ENCODE results near the gene DNMT3A. TPM values are rescaled to one million over a fixed set of nuclear protein-coding genes. Genes with fewer than 3 reads are reported as not detected.

Gene DNMT3A
- total and polyA plus RNA-seq, 2 of the 8 experiments (the other 6 are each of a cell fraction or from before 2014, with no cell fraction given), result 33.6 to 178 TPM

- TF ChIP-seq SIRT6 (IDR thresholded peaks at IDR 0.05; ENCODE audit: low read length), result no peak
- peak; percentile 51; the same call in 1 of the 2 replicates for TF ChIP-seq MAFK (IDR thresholded peaks at IDR 0.05; ENCODE audit: low read depth, low read length)
- peak; percentile 94 for TF ChIP-seq SP4 (IDR thresholded peaks at IDR 0.05; ENCODE audit: low read length)
- no peak for TF ChIP-seq EP300 (IDR thresholded peaks at IDR 0.05; ENCODE audit: borderline replicate concordance in 1 of 2, low read depth in 2 of 2, low read length in 2 of 2)
- no peak for TF ChIP-seq NANOG (IDR thresholded peaks at IDR 0.05; ENCODE audit: insufficient read depth, low read depth, low read length, poor library complexity, severe bottlenecking)
- no peak for TF ChIP-seq CBX8 (IDR thresholded peaks at IDR 0.05; ENCODE audit: borderline replicate concordance, low read depth, low read length)
- no peak for TF ChIP-seq ATF3 (IDR thresholded peaks at IDR 0.05; ENCODE audit: insufficient read depth, low read depth, low read length)
- no peak for TF ChIP-seq CHD7 (IDR thresholded peaks at IDR 0.05; ENCODE audit: insufficient replicate concordance, low read length)
- TF ChIP-seq ZNF274 (IDR thresholded peaks at IDR 0.05; ENCODE audit: borderline replicate concordance, extremely low read depth, low read length), result no peak
- peak; percentile 30; the same call in 1 of the 2 replicates for TF ChIP-seq NRF1 (IDR thresholded peaks at IDR 0.05; ENCODE audit: low read depth, low read length)
- no peak for TF ChIP-seq POU5F1 (IDR thresholded peaks at IDR 0.05; ENCODE audit: low read depth, low read length)
These were observed 20.3 kb upstream of the DNMT3A start (continued) for GRCh38 chr2:25362049-25362433.
